CD4-positive, alpha-beta T cell (primary cell): Measurements from ENCODE around the gene ABCC12. TPM values are rescaled to one million over a fixed set of nuclear protein-coding genes. Genes with fewer than 3 reads are reported as not detected.

Experiments used
- ATAC-seq: fragments of 200-7000 bp; cut with Tn5 transposase; one replicate; pipeline ENCODE4 v1.10.0; 2022; ENCODE audit warnings: mild to moderate bottlenecking; ENCODE audit not compliant: poor library complexity
- CTCF ChIA-PET: fragments of 350-600 bp; sonication (Branson Sonifier 250); formaldehyde crosslinking; loops from one replicate; lab custom pipeline; 2021; ENCODE audit warnings: antibody characterized with exemption, inconsistent platforms; lab: Charles Lee
- POLR2A ChIA-PET: fragments of 350-600 bp; sonication (Branson Sonifier 250); formaldehyde crosslinking; loops from one replicate; lab custom pipeline; 2021; ENCODE audit warnings: antibody characterized with exemption, inconsistent platforms; lab: Charles Lee
- DNase-seq, 14 experiments: peaks; one replicate each; pipeline ENCODE4 v3.0.0-alpha.2; 2013 to 2020; ENCODE audit warnings: mixed read lengths in 2 of 14
- H3K27ac ChIP-seq, 2 donors: one replicate each; pipeline versions ENCODE4 v1.5.1 to v1.7.0; 2013; ENCODE audit warnings: low read length in 2 of 2, low read depth in 1 of 2, mild to moderate bottlenecking in 1 of 2
- H3K27me3 ChIP-seq, 2 experiments: 1 replicate in 1 of 2; 2 replicates in 1 of 2; pipeline versions ENCODE4 v1.6.1 to v1.7.0; 2013; ENCODE audit warnings: low read length in 2 of 2, control low read depth in 1 of 2, mild to moderate bottlenecking in 1 of 2, moderate library complexity in 1 of 2; ENCODE audit not compliant: insufficient read depth in 2 of 2, control insufficient read depth in 1 of 2
- H3K36me3 ChIP-seq: one replicate; pipeline ENCODE4 v1.6.1; 2013; ENCODE audit warnings: low read length, control low read depth; ENCODE audit not compliant: insufficient read depth
- H3K4me1 ChIP-seq: one replicate; pipeline ENCODE4 v1.6.1; 2013; ENCODE audit warnings: low read length, control low read depth; ENCODE audit not compliant: insufficient read depth
- H3K4me3 ChIP-seq: one replicate; pipeline ENCODE4 v1.5.1; 2013; ENCODE audit warnings: mild to moderate bottlenecking, low read length, moderate library complexity
- H3K9me3 ChIP-seq, 2 experiments: 1 replicate in 1 of 2; 2 replicates in 1 of 2; pipeline versions ENCODE4 v1.6.1 to v1.7.0; 2013; ENCODE audit warnings: low read length in 2 of 2, mild to moderate bottlenecking in 2 of 2, control low read depth in 1 of 2, moderate library complexity in 1 of 2; ENCODE audit not compliant: control insufficient read depth in 1 of 2, insufficient read depth in 1 of 2
- H3K27ac Mint-ChIP-seq: one replicate; pipeline ENCODE4 v1.8.0; 2020; ENCODE audit warnings: mixed read lengths
- H3K27me3 Mint-ChIP-seq: one replicate; pipeline ENCODE4 v1.8.0; 2021; ENCODE audit warnings: mixed read lengths
- H3K36me3 Mint-ChIP-seq: one replicate; pipeline ENCODE4 v1.8.0; 2021; ENCODE audit warnings: low read depth, mixed read lengths
- H3K4me1 Mint-ChIP-seq: one replicate; pipeline ENCODE4 v1.8.0; 2021; ENCODE audit warnings: low read depth, mixed read lengths
- H3K4me3 Mint-ChIP-seq: one replicate; pipeline ENCODE4 v1.8.0; 2020; ENCODE audit warnings: mild to moderate bottlenecking, mixed read lengths
- H3K9me3 Mint-ChIP-seq: one replicate; pipeline ENCODE4 v1.8.0; 2020; ENCODE audit warnings: mixed read lengths
- intact Hi-C, 2 experiments: fragments of 100-400 bp; cut with DNase I in 1 of 2; cut with micrococcal nuclease in 1 of 2; formaldehyde crosslinking; loops; one replicate each; pipeline versions ENCODE4 v1.15.1 to v1.9.0; 2023 to 2025; cut with DNase I, micrococcal nuclease
- total RNA-seq, 174 experiments: library from RNA in 2 of 174; stranded (reverse) in 2 of 174; gene quantifications; one replicate each; pipeline ENCODE4 v1.2.3 and lab custom pipeline; 2021 to 2026
- TF ChIP-seq, protein P1 (sequence below): fragments of 200-600 bp; IDR thresholded peaks from one replicate; pipeline ENCODE4 v1.8.0; 2022; ENCODE audit warnings: antibody characterized with exemption, mild to moderate bottlenecking

ABCC12 gene
- total RNA-seq, 2 experiments from 2014 or later, result not detected

GRCh38 chr16:48137822-48138221 lies 18.0 kb downstream of the ABCC12 start:
- Mint-ChIP-seq H3K27ac (no peak overlapping the region), H3K36me3 (no peaks in the 10 kb centered on the region), H3K4me3 (no peak overlapping the region), H3K27me3 (peaks cover 12% of the 10 kb centered on the region), H3K4me1 (no peaks in the 10 kb centered on the region), H3K9me3 (no peaks in the 10 kb centered on the region)
- intact Hi-C loops, result no loop called here
- CTCF ChIA-PET, result no interaction called here
- Histone ChIP-seq H3K36me3 (no peaks in the 10 kb centered on the region), H3K9me3 (peaks cover 0 to 4% of the 10 kb centered on the region in 2 experiments), H3K27ac (no peak overlapping the region), H3K4me3 (no peak overlapping the region), H3K4me1 (no peaks in the 10 kb centered on the region), H3K27me3 (no peaks in the 10 kb centered on the region)
- ATAC-seq (no peak), DNase-seq (no peak)
- TF ChIP-seq, protein P1, sequence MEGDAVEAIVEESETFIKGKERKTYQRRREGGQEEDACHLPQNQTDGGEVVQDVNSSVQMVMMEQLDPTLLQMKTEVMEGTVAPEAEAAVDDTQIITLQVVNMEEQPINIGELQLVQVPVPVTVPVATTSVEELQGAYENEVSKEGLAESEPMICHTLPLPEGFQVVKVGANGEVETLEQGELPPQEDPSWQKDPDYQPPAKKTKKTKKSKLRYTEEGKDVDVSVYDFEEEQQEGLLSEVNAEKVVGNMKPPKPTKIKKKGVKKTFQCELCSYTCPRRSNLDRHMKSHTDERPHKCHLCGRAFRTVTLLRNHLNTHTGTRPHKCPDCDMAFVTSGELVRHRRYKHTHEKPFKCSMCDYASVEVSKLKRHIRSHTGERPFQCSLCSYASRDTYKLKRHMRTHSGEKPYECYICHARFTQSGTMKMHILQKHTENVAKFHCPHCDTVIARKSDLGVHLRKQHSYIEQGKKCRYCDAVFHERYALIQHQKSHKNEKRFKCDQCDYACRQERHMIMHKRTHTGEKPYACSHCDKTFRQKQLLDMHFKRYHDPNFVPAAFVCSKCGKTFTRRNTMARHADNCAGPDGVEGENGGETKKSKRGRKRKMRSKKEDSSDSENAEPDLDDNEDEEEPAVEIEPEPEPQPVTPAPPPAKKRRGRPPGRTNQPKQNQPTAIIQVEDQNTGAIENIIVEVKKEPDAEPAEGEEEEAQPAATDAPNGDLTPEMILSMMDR, result no peak
- POLR2A ChIA-PET, result no interaction called here

- ChIA-PET CTCF (no interaction called here), POLR2A (no interaction called here)
- Mint-ChIP-seq H3K4me3 (no peak overlapping the region), H3K27me3 (peaks cover 2% of the 10 kb centered on the region), H3K36me3 (no peaks in the 10 kb centered on the region), H3K4me1 (no peaks in the 10 kb centered on the region), H3K9me3 (no peaks in the 10 kb centered on the region), H3K27ac (no peak overlapping the region)
- no peak for ATAC-seq
- Histone ChIP-seq H3K4me1 (no peaks in the 10 kb centered on the region), H3K9me3 (peaks cover 0 to 4% of the 10 kb centered on the region in 2 experiments), H3K36me3 (no peaks in the 10 kb centered on the region), H3K27me3 (no peaks in the 10 kb centered on the region), H3K4me3 (no peak overlapping the region), H3K27ac (no peak overlapping the region)
- TF ChIP-seq, protein P1, result no peak
- intact Hi-C loops, result no loop called here
- no peak for DNase-seq
Measured at GRCh38 chr16:48136547-48137360, 19.0 kb downstream of the ABCC12 start.

DNA sequence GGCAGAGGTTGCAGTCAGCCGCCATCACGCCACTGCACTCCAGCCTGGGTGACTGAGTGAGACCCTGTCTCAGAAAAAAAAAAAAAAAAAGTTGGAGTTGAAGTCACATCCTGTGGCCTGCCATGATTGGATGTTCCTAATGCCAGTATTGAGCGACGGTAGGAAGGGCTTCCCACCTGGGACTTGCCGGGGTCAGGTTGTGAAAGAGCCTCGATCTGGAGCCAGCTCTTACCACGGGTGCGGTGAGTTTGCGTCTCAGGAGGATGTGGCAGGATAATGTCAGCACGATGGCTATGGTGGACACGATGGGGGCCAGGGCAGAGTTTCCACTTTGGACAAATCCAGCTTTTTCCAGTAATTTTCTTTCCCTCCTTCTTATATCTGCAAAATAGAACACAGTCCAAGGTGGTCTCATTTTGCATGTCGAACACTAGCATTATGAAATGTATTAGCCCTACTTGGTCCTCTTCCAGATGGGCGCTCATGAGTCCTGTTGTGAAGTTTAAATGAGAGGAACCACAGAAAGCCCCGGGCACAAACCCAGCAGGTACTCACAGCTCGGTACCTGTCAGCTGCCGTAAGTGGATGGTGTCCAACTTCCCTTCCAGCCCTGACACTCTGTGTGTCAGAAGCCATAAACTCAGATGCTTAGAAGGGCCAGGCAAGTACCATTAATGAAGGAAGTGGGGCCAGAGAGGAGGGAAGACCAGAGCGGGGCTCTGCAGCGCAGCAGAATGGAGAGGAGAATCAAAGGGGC lies 22.2 kb downstream of the ABCC12 start:
- TF ChIP-seq, protein P1, result no peak
- no peaks in the 10 kb centered on the region for H3K4me1 Mint-ChIP-seq
- no peaks in the 10 kb centered on the region for H3K36me3 Mint-ChIP-seq
- H3K27me3 Mint-ChIP-seq, result no peaks in the 10 kb centered on the region
- H3K9me3 Mint-ChIP-seq, result no peaks in the 10 kb centered on the region
- Histone ChIP-seq H3K9me3 (no peaks in the 10 kb centered on the region), H3K27me3 (no peaks in the 10 kb centered on the region), H3K27ac (no peak overlapping the region), H3K36me3 (no peaks in the 10 kb centered on the region), H3K4me3 (no peak overlapping the region), H3K4me1 (no peaks in the 10 kb centered on the region)
- CTCF ChIA-PET, result no interaction called here
- no peak overlapping the region for H3K4me3 Mint-ChIP-seq
- POLR2A ChIA-PET, result no interaction called here
- ATAC-seq (no peak), DNase-seq (no peak)
- no peak overlapping the region for H3K27ac Mint-ChIP-seq
- intact Hi-C loops, result no loop called here
